Measurements from ENCODE around the gene SHPK. TPM values are rescaled to one million over a fixed set of nuclear protein-coding genes. Genes with fewer than 3 reads are reported as not detected.
"Not testable (repeated sequence)": the region's sequence is repeated elsewhere in the genome, so short reads cannot be mapped to it uniquely, and the experiment has no call there.

SHPK gene
- total RNA-seq, 1 donor from 2014 or later: 11.2 TPM

DNA sequence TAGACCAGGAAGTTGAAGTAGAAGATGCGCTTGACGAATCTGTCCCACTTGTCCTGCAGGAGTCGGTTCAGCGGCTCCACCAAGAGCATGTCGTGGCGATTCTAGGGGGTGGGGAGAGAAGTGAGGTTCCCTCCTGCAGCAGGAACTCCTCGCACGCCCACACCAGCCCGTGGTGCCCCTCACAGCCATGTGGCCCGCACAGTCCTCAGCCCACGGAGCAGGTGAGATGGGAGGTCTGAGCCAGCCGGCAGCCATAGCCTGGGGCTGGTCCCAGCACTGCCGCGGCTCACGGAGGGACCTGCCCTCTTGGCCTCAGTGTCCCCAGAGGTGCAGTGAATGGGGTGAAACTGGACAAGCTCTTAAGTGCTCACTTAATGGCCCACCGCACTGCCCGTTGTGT, 50.2 kb downstream of the SHPK start:
- no peak for ATAC-seq

DNA sequence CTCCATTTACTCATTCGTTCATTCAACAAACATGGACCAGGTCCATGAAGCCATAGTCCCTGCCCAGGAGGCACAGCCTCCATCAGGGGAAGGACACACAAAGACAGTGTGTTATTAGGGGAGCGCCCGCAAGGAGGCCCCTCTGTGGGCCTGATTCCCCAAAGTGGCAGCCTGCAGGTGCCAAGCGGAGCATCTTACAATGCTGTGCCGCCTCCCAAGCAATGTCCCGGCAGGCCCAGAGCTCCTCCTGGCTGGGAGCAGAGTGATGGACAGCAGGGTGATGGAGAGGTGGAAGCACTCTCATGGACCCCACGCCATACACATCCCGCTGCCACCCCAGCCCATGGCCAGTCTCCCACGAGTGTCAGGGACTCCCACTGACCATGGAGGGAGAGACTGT, 52.6 kb downstream of the SHPK start:
- peak; percentile 20 for ATAC-seq

GRCh38 chr17:3582915-3583314, 53.1 kb downstream of the SHPK start:
- no peak for ATAC-seq

DNA sequence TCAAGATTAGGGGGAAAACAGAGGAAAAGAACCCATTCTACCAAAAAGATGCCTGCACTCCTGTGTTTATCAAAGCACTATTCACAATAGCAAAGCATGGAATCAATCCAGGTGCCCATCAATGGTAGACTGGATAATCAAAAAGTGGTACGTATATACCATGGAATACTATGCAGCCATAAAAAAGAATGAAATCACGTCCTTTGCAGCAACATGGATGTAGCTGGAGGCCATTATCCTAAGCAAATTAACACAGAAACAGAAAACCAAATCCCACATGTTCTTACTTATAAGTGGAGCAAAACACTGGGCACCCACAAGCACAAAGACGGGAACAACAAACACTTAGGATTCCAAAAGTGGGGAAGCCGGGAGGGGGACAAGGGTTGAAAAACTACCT, 57.4 kb downstream of the SHPK start:
- ATAC-seq: not testable (repeated sequence)

DNA sequence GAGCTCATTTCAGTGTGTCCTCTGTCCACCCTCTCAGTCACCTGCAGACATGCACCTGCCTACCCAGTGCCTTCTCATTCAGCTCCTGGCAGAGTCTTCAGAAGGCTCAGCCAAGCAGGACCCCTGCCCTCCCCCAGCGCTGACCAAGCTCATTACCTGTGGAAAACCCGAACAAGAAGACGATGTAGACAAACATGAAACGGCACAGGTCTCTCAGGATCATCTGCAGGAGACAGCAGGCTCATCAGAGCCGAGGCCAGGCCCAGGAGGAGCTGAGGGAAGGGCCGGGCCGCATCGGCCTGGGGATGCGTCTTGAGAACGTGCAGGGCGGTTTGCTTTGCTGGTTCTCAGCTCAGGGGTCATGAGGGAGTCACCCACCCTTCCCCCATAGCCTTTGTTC, 59.1 kb downstream of the SHPK start:
- ATAC-seq: no peak

GRCh38 chr17:3575511-3575910, 60.5 kb downstream of the SHPK start:
- ATAC-seq: no peak

DNA sequence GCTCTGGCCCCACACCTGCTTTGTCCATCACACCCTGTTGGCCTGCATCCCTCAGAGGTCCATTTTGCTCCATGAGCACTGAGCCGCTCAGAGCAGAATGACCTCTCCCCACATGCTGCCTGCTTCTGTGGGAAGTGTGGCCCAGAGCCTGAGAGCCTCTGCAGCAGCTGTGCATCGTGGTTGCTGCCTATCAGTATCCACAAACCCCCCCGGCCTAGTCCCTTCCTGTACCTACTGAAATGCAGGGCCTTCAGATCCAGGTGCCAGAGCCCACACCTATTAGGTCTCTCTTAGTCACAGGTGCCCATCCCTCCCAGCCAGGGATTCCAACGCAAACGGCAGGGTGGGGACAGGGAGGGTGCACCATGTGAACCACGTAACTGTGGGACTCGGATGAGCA, 61.8 kb downstream of the SHPK start:
- ATAC-seq: peak; percentile 6

- ATAC-seq: no peak
Measured at GRCh38 chr17:3573246-3574100, 62.6 kb downstream of the SHPK start.

GRCh38 chr17:3572231-3572630, 63.8 kb downstream of the SHPK start:
- no peak for ATAC-seq

DNA sequence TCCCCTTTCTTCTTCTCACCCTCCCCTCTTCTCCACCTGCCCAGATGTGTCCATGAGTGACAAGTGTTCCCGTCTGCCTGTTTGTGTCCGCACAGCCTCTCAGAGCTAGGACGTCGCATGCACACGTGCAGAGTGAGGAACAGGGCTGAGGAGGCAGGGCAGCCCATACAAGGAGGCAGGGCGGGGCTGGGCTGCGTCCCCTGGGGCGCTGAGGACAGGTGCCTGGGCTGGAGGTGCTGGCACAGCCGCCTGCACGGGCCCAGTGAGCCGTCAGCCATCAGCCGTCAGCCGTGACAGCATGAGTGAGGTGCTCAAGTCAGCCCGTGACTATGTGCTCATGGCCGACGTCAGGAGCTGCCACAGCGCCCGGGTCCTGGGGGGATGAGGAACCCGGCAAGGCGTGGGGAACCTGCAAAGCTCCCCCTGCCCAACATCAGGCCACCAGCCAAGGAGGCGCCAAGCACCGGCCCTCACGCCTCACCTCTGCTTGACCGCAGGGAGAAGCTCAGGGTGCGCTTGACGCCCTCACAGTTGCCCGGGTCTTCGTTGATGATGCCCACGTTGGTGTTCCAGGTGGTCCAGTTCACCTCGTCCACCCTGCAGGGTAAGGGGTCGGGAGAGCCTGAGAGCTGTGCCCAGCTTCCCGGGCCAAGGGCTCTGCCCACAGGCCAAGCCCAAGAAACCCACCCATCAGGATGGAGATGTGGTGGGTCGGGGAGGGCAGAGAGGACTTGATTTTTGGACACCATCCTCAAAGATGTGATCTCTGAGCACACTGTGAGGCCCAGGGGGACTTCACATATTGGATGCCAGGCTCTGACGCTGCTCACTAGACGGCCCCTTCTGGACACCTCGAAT, 64.8 kb downstream of the SHPK start:
- ATAC-seq: peak; percentile 36

DNA sequence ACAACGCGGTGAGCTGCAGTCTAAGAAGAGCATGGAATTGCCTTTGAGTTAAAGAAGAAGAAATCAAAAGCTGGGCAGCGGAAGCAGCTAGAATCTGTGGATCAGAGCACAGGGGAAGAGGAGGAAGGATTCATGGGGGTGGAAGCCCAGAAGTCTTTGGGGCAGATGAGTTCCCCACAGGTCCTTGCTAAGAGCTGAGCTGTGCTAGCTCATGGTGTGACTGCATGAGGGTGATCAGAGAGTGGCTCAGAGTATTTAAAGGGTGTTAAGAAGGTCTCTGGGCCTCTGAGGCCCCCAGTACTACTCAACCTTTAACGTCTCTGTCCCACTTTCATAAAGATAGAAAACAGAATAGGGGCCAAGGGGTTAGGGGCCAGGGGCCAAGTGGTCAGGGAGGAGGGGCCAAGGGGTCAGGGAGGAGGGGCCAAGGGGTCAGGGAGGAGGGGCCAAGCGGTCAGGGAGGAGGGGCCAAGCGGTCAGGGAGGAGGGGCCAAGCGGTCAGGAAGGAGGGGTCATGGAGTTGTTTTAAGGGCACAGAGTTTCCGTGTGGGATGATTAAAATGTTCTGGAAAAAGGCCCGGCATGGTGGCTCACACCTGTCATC, 66.4 kb downstream of the SHPK start:
- no peak for ATAC-seq

GRCh38 chr17:3566551-3566950, 69.5 kb downstream of the SHPK start:
- no peak for ATAC-seq

GRCh38 chr17:3565143-3565542, 70.9 kb downstream of the SHPK start:
- no peak for ATAC-seq

DNA sequence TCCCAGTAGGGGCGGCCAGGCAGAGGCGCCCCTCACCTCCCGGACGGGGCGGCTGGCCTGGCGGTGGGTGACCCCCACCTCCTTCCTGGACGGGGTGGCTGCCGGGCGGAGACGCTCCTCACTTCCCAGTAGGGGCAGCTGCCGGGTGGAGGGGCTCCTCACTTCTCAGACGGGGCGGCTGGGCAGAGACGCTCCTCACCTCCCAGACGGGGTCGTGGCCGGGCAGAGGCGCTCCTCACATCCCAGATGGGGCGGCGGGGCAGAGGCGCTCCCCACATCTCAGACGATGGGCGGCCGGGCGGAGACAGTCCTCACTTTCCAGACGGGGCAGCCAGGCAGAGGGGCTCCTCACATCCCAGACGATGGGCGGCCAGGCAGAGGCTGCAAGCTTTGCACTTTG, 71.8 kb downstream of the SHPK start:
- ATAC-seq: not testable (repeated sequence)

DNA sequence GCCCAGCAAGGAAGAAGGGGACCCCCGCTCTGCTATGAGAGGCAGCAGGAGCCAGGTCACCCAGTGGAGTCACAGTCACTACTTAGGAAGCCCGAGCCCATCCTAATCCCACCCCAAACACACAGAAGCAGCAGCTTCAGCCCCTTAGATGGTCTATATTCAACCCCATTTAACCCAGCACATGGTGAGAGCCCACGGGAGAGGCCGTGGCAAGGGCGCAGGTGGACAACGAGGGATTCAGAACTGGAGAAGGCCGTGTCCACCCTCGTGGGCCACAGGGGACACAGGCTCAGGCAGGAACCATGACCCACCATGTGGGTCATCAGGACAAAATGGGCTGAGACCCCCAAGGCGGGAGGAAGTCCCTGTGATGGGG, 76.8 kb downstream of the SHPK start:
- no peak for ATAC-seq

- peak; percentile 89 for ATAC-seq
Measured at GRCh38 chr17:3558603-3559269, 77.3 kb downstream of the SHPK start.

Other genes starting within 250 kb of the SHPK start
- not detected for gene OR3A2, start 249.9 kb downstream of the SHPK start, total RNA-seq
- not detected for gene OR1E1, start 237.8 kb downstream of the SHPK start, total RNA-seq
- not detected for gene OR3A3, start 224.9 kb downstream of the SHPK start, total RNA-seq
- gene OR1E2, start 202.4 kb downstream of the SHPK start, total RNA-seq: not detected
- not detected for gene SPATA22, start 164.4 kb downstream of the SHPK start, total RNA-seq
- 0.56 TPM for gene ASPA, start 160.3 kb downstream of the SHPK start, total RNA-seq
- 1.3 TPM for gene TRPV3, start 78.4 kb downstream of the SHPK start, total RNA-seq
- 0.96 TPM for gene TRPV1, start 26.8 kb downstream of the SHPK start, total RNA-seq
- 4.9 TPM for gene CTNS, start 510 bp upstream of the SHPK start, total RNA-seq
- 209 TPM for gene TAX1BP3, start 32.3 kb upstream of the SHPK start, total RNA-seq
- 35.0 TPM for gene EMC6, start 32.6 kb upstream of the SHPK start, total RNA-seq
- 0.72 TPM for gene P2RX5, start 59.9 kb upstream of the SHPK start, total RNA-seq
- gene HASPIN, start 87.7 kb upstream of the SHPK start, total RNA-seq: 3.4 TPM
- 19.4 TPM for gene ITGAE, start 164.9 kb upstream of the SHPK start, total RNA-seq
- 14.9 TPM for gene NCBP3, start 210.0 kb upstream of the SHPK start, total RNA-seq

Measured in esophagus mucosa (tissue), 1 donor.